Fibroblast of lung (primary cell): ENCODE data around the gene FAM185A. TPM values are rescaled to one million over a fixed set of nuclear protein-coding genes. Genes with fewer than 3 reads are reported as not detected.
A peak's percentile ranks its signal among the peaks of the same experiment; 100 is the strongest.

ENCODE experiments used
- DNase-seq, 2 donors: peaks; one replicate each; pipeline versions ENCODE4 v3.0.0 to v3.0.0-alpha.2; 2010; ENCODE audit warnings: low read depth in 2 of 2
- H2AFZ ChIP-seq: 2 replicates; pipeline ENCODE4 v1.5.1; 2012; ENCODE audit warnings: low read length, control low read depth, inconsistent platforms
- H3K27ac ChIP-seq: 2 replicates; pipeline ENCODE4 v1.5.1; 2011; ENCODE audit warnings: low read length, control low read depth; ENCODE audit not compliant: insufficient read depth
- H3K27me3 ChIP-seq: 2 replicates; pipeline ENCODE4 v1.5.1; 2011; ENCODE audit warnings: mild to moderate bottlenecking, low read length; ENCODE audit not compliant: control insufficient read depth, insufficient read depth
- H3K36me3 ChIP-seq: 2 replicates; pipeline ENCODE4 v1.5.1; 2011; ENCODE audit warnings: low read length; ENCODE audit not compliant: control insufficient read depth, insufficient read depth
- H3K4me1 ChIP-seq: 2 replicates; pipeline ENCODE4 v1.5.1; 2011; ENCODE audit warnings: low read length; ENCODE audit not compliant: control insufficient read depth, insufficient read depth; ENCODE audit errors: extremely low read depth
- H3K4me2 ChIP-seq: 2 replicates; pipeline ENCODE4 v1.5.1; 2011; ENCODE audit warnings: low read length, control low read depth; ENCODE audit not compliant: insufficient read depth; ENCODE audit errors: extremely low read depth
- H3K4me3 ChIP-seq, 4 experiments: fragments of 200-600 bp in 1 of 4; sonication (generic) in 1 of 4; replicated peaks in 1 of 4; 2 replicates each; pipeline ENCODE4 v1.5.1; 2011 to 2016; ENCODE audit warnings: low read length in 4 of 4, low read depth in 3 of 4, mild to moderate bottlenecking in 3 of 4, control low read depth in 2 of 4, inconsistent platforms in 1 of 4, mixed read lengths in 1 of 4; ENCODE audit not compliant: insufficient read depth in 1 of 4; ENCODE audit errors: control extremely low read depth in 1 of 4
- H3K79me2 ChIP-seq: 2 replicates; pipeline ENCODE4 v1.5.1; 2012; ENCODE audit warnings: mild to moderate bottlenecking, low read length, inconsistent platforms; ENCODE audit not compliant: control insufficient read depth, insufficient read depth
- H3K9ac ChIP-seq: 2 replicates; pipeline ENCODE4 v1.5.1; 2011; ENCODE audit warnings: mild to moderate bottlenecking, low read length, control low read depth; ENCODE audit not compliant: insufficient read depth
- H3K9me3 ChIP-seq: 2 replicates; pipeline ENCODE4 v1.5.1; 2012; ENCODE audit warnings: low read depth, low read length; ENCODE audit not compliant: control insufficient read depth, insufficient read depth
- H4K20me1 ChIP-seq: 2 replicates; pipeline ENCODE4 v1.5.1; 2011; ENCODE audit warnings: low read length; ENCODE audit not compliant: control insufficient read depth, insufficient read depth; ENCODE audit errors: extremely low read depth
- EZH2 ChIP-seq: IDR thresholded peaks from 2 replicates; pipeline ENCODE4 v1.5.1; 2012; ENCODE audit warnings: low read length, control low read depth, mild to moderate bottlenecking; ENCODE audit errors: missing control alignments
- polyA plus RNA-seq, 2 donors: library from polyadenylated mRNA; depleted of rRNA in 1 of 2; stranded (reverse) in 1 of 2; unstranded in 1 of 2; fragments of >200 nt; gene quantifications; 2 replicates each; pipeline ENCODE4 v1.2.1, GENCODE V29; 2011 to 2012; ENCODE audit warnings: missing spikeins in 1 of 2
- total RNA-seq: library from RNA; depleted of rRNA; stranded (reverse); fragments of >200 nt; gene quantifications from 2 replicates; pipeline ENCODE4 v1.2.1, GENCODE V29; 2014
- TF ChIP-seq, protein P1 (sequence below), 2 donors: IDR thresholded peaks in 1 of 2; conservative IDR thresholded peaks in 1 of 2; 1 replicate in 1 of 2; 2 replicates in 1 of 2; pipeline ENCODE4 v1.5.1; 2011 to 2012; ENCODE audit warnings: low read length in 2 of 2, control low read depth in 1 of 2, inconsistent platforms in 1 of 2, low read depth in 1 of 2, mild to moderate bottlenecking in 1 of 2

The FAM185A gene
- total and polyA plus RNA-seq, 2 donors (not counting 1 experiment from before 2014, with no cell fraction given), result 4.0 to 9.9 TPM

DNA sequence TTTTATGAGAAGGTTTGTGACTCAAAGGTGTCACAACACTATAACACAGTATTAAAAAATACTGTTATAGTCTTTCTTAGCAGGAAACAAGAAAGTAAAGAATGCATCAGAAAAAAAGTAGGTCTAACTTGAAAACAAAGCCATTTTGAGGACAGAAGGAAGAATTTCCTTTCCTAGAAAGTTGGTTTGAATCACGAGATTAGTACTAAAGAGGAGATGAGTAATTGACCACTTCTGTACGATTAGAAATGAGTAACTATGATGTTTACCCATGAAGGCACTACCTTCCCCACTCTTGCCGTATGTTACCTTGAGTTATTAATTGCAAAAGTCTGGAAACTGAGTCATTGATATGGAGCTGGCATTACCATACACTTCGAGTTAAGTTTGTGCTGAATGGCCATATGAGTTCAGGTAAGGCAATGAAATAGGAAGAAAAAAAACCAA is 65.2 kb downstream of the FAM185A start:
- Histone ChIP-seq H3K27ac (no peak overlapping the region), H3K4me1 (peaks cover 8% of the 10 kb centered on the region), H3K36me3 (no peaks in the 10 kb centered on the region), H3K9me3 (no peaks in the 10 kb centered on the region), H3K79me2 (no peaks in the 10 kb centered on the region), H3K4me3 (no peak overlapping the region), H3K27me3 (no peaks in the 10 kb centered on the region), H3K4me2 (no peak overlapping the region), H4K20me1 (no peaks in the 10 kb centered on the region), H2AFZ (no peak overlapping the region), H3K9ac (no peak overlapping the region)
- TF ChIP-seq, protein P1, sequence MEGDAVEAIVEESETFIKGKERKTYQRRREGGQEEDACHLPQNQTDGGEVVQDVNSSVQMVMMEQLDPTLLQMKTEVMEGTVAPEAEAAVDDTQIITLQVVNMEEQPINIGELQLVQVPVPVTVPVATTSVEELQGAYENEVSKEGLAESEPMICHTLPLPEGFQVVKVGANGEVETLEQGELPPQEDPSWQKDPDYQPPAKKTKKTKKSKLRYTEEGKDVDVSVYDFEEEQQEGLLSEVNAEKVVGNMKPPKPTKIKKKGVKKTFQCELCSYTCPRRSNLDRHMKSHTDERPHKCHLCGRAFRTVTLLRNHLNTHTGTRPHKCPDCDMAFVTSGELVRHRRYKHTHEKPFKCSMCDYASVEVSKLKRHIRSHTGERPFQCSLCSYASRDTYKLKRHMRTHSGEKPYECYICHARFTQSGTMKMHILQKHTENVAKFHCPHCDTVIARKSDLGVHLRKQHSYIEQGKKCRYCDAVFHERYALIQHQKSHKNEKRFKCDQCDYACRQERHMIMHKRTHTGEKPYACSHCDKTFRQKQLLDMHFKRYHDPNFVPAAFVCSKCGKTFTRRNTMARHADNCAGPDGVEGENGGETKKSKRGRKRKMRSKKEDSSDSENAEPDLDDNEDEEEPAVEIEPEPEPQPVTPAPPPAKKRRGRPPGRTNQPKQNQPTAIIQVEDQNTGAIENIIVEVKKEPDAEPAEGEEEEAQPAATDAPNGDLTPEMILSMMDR (conservative IDR thresholded peaks at IDR 0.05 in 1 of 2, IDR thresholded peaks at IDR 0.05 in 1 of 2; ENCODE audit: low read depth in 1 of 2, low read length in 2 of 2), result no peak
- TF ChIP-seq EZH2, result no peak
- peak; percentile 35 to 84 for DNase-seq

DNA sequence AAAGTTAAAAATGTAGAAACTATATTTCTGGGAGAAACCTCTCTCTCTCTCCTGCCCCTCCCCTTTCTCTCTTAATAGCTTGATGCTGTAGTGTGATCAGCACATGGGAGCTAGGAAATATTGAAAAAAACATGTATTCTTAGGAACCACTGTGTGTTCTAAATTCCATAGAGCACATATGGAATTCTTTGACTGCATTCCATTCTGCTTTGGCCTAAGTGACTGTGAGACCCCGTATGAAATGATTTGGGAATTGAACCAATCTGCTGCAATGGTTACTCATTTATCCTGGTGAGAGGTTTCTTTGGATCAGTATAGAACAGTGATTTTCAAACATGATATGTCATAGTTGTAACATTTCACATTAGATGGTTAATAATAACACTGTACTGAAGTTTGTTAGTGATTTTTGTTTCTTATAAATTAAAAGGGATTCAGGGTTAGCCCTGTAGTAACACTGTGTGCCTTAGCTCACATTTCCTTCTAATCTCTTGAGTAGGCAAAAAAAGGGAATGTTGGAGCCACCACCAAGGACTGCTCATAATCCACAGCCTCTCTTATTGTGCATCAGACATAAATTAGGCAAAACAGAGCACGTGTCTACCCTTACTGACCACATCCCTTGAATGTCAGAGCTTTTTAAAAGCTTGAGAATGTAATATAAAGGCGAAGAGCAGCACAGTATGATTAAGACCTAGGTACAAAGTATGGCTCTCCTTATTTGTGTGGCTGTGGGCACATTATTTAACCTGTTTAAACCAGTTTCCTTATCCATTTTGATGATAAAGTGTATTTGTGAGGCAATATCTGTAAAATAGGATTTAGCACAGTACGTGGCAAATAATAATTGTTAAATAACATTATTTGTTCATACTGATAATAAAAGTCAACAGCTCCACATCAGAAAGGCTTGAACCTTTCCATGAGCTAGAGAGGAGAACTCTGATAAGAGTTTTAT is 69.1 kb downstream of the FAM185A start:
- DNase-seq, result no peak
- peaks cover 8% of the 10 kb centered on the region for H3K4me1 ChIP-seq
- H3K27me3 ChIP-seq, result no peaks in the 10 kb centered on the region
- H3K36me3 ChIP-seq, result no peaks in the 10 kb centered on the region
- no peak overlapping the region for H3K4me2 ChIP-seq
- H2AFZ ChIP-seq, result no peak overlapping the region
- no peak overlapping the region for H3K4me3 ChIP-seq
- H3K9me3 ChIP-seq, result no peaks in the 10 kb centered on the region
- no peak for TF ChIP-seq EZH2
- TF ChIP-seq, protein P1 (conservative IDR thresholded peaks at IDR 0.05 in 1 of 2, IDR thresholded peaks at IDR 0.05 in 1 of 2; ENCODE audit: low read depth in 1 of 2, low read length in 2 of 2), result no peak
- no peaks in the 10 kb centered on the region for H3K79me2 ChIP-seq
- no peaks in the 10 kb centered on the region for H4K20me1 ChIP-seq
- H3K27ac ChIP-seq, result no peak overlapping the region
- H3K9ac ChIP-seq, result no peak overlapping the region

DNA sequence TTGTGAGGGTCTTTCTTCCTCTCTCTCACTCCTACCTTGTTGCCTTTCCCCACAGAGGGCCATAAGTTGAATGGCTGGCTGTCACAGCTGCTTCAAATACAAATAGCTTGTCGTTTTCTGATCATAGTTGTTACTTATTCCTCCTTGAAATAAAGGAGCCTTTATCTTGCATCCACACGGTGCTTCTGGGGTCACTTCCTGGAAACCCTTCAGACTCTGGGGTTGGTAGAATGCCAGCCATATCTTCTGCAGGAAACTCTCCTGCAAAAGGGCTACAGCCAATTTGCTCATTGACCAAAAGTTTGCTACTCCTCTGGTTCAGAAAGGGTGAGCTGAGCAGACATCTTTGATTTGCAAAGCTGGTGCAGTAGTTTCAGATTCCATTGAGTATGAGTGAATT is 70.4 kb downstream of the FAM185A start:
- Histone ChIP-seq H3K79me2 (no peaks in the 10 kb centered on the region), H3K4me3 (no peak overlapping the region), H3K4me2 (no peak overlapping the region), H3K27ac (no peak overlapping the region), H3K36me3 (no peaks in the 10 kb centered on the region), H2AFZ (no peak overlapping the region), H3K4me1 (peaks cover 1% of the 10 kb centered on the region), H3K9me3 (no peaks in the 10 kb centered on the region), H3K27me3 (no peaks in the 10 kb centered on the region), H4K20me1 (no peaks in the 10 kb centered on the region), H3K9ac (no peak overlapping the region)
- DNase-seq, result no peak
- TF ChIP-seq, protein P1 (conservative IDR thresholded peaks at IDR 0.05 in 1 of 2, IDR thresholded peaks at IDR 0.05 in 1 of 2; ENCODE audit: low read depth in 1 of 2, low read length in 2 of 2), result no peak
- no peak for TF ChIP-seq EZH2
